ENCODE results near the gene ITPK1. TPM values are rescaled to one million over a fixed set of nuclear protein-coding genes. Genes with fewer than 3 reads are reported as not detected.

Gene ITPK1
- total and polyA plus RNA-seq, 8 donors = 17.8 to 46.3 (median 28.9) TPM

GRCh38 chr14:93008381-93008780 is 107.3 kb downstream of the ITPK1 start:
- Histone ChIP-seq H3K27ac (peak overlapping the region in 1 of 5 donors; percentile 63), H3K9me3 (no peaks in the 10 kb centered on the region), H3K4me3 (no peak overlapping the region), H3K27me3 (no peaks in the 10 kb centered on the region), H3K4me1 (peaks cover 27 to 84% (median 69%) of the 10 kb centered on the region in 4 donors), H3K36me3 (no peaks in the 10 kb centered on the region)
- peak in 1 of 2 donors; percentile 70 for DNase-seq
- no peak for TF ChIP-seq POLR2A (IDR thresholded peaks at IDR 0.05)
- no peak for TF ChIP-seq EP300 (IDR thresholded peaks at IDR 0.05)
- TF ChIP-seq CTCF (IDR thresholded peaks at IDR 0.05) = no peak
- no peak for TF ChIP-seq POLR2AphosphoS5 (IDR thresholded peaks at IDR 0.05)
- intact Hi-C loops (cut with DNase I; ENCODE audit: low total_unique reads) = no loop called here
- whole genome bisulfite sequencing, 5 donors = 47 to 81% (median 71%) methylated on average over 9 of the region's 9 CpGs

- peak in 1 of 2 donors; percentile 46 for DNase-seq
These were observed 108.3 kb downstream of the ITPK1 start for GRCh38 chr14:93007225-93007997.

GRCh38 chr14:93006567-93007051 is 109.1 kb downstream of the ITPK1 start:
- no peaks in the 10 kb centered on the region for H3K9me3 ChIP-seq
- peaks cover 20 to 67% (median 53%) of the 10 kb centered on the region in 4 donors for H3K4me1 ChIP-seq
- no peak for DNase-seq
- WGBS, 5 donors = 76 to 89% (median 87%) methylated on average over 4 to 6 of the region's 6 CpGs
- H3K27me3 ChIP-seq = no peaks in the 10 kb centered on the region
- TF ChIP-seq CTCF (IDR thresholded peaks at IDR 0.05) = no peak
- no peak for TF ChIP-seq EP300 (IDR thresholded peaks at IDR 0.05)
- TF ChIP-seq POLR2A (IDR thresholded peaks at IDR 0.05) = no peak
- no peak for TF ChIP-seq POLR2AphosphoS5 (IDR thresholded peaks at IDR 0.05)
- no peak overlapping the region for H3K4me3 ChIP-seq
- H3K36me3 ChIP-seq = no peaks in the 10 kb centered on the region
- peak overlapping the region in 3 of 5 donors; percentile 32 to 63 (median 33) for H3K27ac ChIP-seq
- intact Hi-C loops (cut with DNase I; ENCODE audit: low total_unique reads) = no loop called here

More at GRCh38 chr14:93007225-93007997, 108.3 kb downstream of the ITPK1 start:
- H3K9me3 ChIP-seq = no peaks in the 10 kb centered on the region
- H3K27ac ChIP-seq = peak overlapping the region in 4 of 5 donors; percentile 10 to 63 (median 46)
- H3K36me3 ChIP-seq = no peaks in the 10 kb centered on the region
- TF ChIP-seq CTCF (IDR thresholded peaks at IDR 0.05) (no peak), EP300 (IDR thresholded peaks at IDR 0.05) (no peak), POLR2A (IDR thresholded peaks at IDR 0.05) (no peak), POLR2AphosphoS5 (IDR thresholded peaks at IDR 0.05) (peak in 2 of 3 donors; percentile 11 to 60)
- 74 to 83% (median 79%) methylated on average over 10 to 15 of the region's 15 CpGs for WGBS, 5 donors
- no peak overlapping the region for H3K4me3 ChIP-seq
- intact Hi-C loops (cut with DNase I; ENCODE audit: low total_unique reads) = no loop called here
- H3K4me1 ChIP-seq = peaks cover 21 to 75% (median 59%) of the 10 kb centered on the region in 4 donors
- no peaks in the 10 kb centered on the region for H3K27me3 ChIP-seq

- Histone ChIP-seq H3K36me3 (no peaks in the 10 kb centered on the region), H3K4me3 (no peak overlapping the region), H3K4me1 (peaks cover 18 to 62% (median 50%) of the 10 kb centered on the region in 4 donors), H3K27ac (peak overlapping the region in 2 of 5 donors; percentile 15 to 63), H3K27me3 (no peaks in the 10 kb centered on the region), H3K9me3 (no peaks in the 10 kb centered on the region)
- intact Hi-C loops (cut with DNase I; ENCODE audit: low total_unique reads) = no loop called here
- 67 to 83% (median 75%) methylated on average over 8 of the region's 8 CpGs for WGBS, 5 donors
- TF ChIP-seq POLR2A (IDR thresholded peaks at IDR 0.05) (no peak), CTCF (IDR thresholded peaks at IDR 0.05) (no peak), EP300 (IDR thresholded peaks at IDR 0.05) (no peak), POLR2AphosphoS5 (IDR thresholded peaks at IDR 0.05) (no peak)
- DNase-seq = no peak
These were observed 109.9 kb downstream of the ITPK1 start for GRCh38 chr14:93005838-93006237.

Data from stomach (tissue), 9 donors.